SH-SY5Y (cell line): ENCODE results near the gene ITGA7.

Source experiments
- GATA2 ChIP-seq: IDR thresholded peaks from 2 replicates; pipeline ENCODE4 v1.6.1; 2011; ENCODE audit warnings: mild to moderate bottlenecking, low read depth, low read length
- GATA3 ChIP-seq: IDR thresholded peaks from 2 replicates; pipeline ENCODE4 v1.6.1; 2011; ENCODE audit warnings: low read depth, mild to moderate bottlenecking, low read length, moderate library complexity

ITGA7 gene

DNA sequence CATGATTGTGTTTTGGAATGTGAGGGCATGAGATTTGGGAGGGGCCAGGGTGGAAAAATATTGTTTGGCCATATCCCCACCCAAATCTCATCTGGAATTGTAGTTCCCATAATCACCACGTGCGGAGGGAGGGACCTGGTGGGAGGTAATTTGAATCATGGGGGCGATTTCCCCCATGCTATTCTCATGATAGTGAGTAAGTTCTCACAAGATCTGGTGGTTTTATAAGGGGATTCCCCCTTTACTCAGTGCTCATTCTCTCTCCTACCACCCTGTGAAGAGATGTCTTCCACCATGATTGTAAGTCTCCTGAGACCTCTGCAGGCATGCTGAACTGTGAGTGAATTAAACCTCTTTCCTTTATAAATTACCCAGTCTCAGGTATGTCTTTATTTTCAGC, 55.4 kb downstream of the ITGA7 start:
- TF ChIP-seq GATA2 (no peak), GATA3 (no peak)

- no peak for TF ChIP-seq GATA3
- TF ChIP-seq GATA2 = no peak
These were observed 56.4 kb downstream of the ITGA7 start for GRCh38 chr12:55651299-55651683.

DNA sequence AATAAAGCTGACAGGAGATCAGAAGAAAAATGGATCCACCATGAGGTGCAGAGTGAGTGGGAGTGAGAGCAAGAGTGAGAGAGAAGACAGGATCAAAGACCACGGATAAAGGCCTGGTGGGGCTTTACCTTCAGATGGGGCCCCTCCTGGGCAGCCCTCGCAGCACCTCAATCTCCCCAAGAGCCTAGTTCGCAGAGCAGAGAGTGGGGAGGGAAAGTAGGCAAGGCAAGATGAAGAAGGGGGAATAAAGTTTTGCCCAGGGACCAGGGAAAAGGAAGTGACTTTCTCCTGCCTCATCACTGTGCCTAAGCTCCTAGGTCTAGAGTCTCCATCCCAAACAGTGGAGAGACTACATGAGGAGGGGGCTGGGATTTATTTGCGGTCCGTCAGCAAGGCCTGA, 60.7 kb downstream of the ITGA7 start:
- TF ChIP-seq GATA3 (no peak), GATA2 (no peak)

DNA sequence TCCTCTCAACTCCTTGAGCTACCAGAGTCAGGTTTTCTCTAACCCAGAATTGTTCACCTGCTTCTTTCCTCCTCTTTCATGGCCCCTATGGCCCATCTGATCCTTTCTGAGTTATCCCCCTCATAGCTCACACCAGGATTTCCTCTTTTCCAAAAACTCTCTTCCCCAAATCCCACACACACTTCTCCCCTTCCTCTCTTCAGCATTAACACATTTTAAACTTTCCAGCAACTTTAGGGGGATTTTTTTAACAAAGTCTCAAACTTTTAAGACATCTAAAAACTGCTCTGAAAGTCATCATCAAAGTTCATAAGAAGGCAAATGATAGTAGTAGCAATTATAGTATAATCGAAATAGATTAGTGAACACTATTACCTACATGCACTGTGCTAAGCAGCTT, 63.1 kb downstream of the ITGA7 start:
- TF ChIP-seq GATA2 = no peak
- TF ChIP-seq GATA3 = no peak

DNA sequence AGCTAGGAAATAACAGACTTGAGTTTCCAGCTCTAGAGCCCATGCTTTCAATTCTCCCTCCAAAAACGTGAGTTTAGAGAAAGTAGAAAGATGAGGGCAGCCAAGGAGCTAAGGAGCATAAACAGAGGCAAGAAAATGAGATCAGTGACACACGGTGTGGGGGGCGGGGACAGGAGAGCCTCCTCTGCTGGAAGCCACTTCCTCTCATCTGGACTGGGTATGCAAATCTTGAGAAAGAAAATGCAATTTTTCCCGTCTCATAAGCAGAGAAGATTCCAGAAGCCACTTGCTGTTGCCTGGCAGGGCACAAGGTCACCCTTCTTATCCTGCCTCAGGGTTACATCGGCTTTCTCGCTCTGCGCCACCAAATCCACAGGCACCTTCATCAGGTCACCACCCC, 65.0 kb downstream of the ITGA7 start:
- no peak for TF ChIP-seq GATA3
- no peak for TF ChIP-seq GATA2

DNA sequence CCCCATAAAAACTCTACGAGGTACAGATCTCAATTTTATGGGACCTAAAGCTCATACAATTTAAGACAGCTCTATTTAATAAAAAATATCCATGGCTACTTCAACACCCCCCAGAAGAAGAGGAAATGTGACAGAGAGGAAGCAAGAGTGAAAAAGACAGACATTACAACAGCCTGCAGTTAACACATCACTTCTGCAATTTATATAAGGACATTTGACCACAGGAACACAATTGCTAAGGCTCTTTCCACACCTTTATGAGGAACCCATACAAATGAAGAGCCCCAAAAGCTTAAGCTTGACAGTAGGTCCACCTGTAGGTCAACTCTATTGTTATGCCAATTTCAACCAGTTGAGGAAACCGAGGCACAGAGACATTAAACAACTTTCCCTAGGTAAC, 65.4 kb downstream of the ITGA7 start:
- TF ChIP-seq GATA2 = no peak
- no peak for TF ChIP-seq GATA3

GRCh38 chr12:55641595-55641994, 66.1 kb downstream of the ITGA7 start:
- no peak for TF ChIP-seq GATA2
- TF ChIP-seq GATA3 = no peak

GRCh38 chr12:55637467-55637866, 70.2 kb downstream of the ITGA7 start:
- TF ChIP-seq GATA2 (no peak), GATA3 (no peak)

GRCh38 chr12:55636853-55637252, 70.9 kb downstream of the ITGA7 start, which contains the start of gene OR10P1:
OR10P1 (plus strand) TSS chr12:55636892; CDS start chr12:55636892, 0 bp downstream.
- no peak for TF ChIP-seq GATA3
- no peak for TF ChIP-seq GATA2

GRCh38 chr12:55636116-55636655, 71.5 kb downstream of the ITGA7 start:
- TF ChIP-seq GATA3 = no peak
- TF ChIP-seq GATA2 = no peak
